K562 (cell line): ENCODE measurements around the gene PPIL6. TPM values are rescaled to one million over a fixed set of nuclear protein-coding genes. Genes with fewer than 3 reads are reported as not detected.
A peak's percentile ranks its signal among the peaks of the same experiment; 100 is the strongest.

ENCODE experiments used
- ATAC-seq: fragments of 200-7000 bp; cut with Tn5 transposase; 3 replicates; pipeline ENCODE4 v1.9.1; 2020; ENCODE audit warnings: moderate library complexity
- BruUV-seq: library from RNA; stranded (reverse); fragments of 400-500 nt; replicated peaks from 2 replicates; lab custom pipeline; 2021; lab: Mats Ljungman, UMichigan
- CTCF ChIA-PET: fragments of 300-600 bp; formaldehyde crosslinking; extraction: SDS; loops from one replicate; lab custom pipeline; 2021; ENCODE audit warnings: low intra/inter-chr PET ratio; lab: Yijun Ruan, JAX
- POLR2A ChIA-PET: fragments of 300-600, 350-650 bp; sonication (Branson Sonifier 250); formaldehyde crosslinking; extraction: SDS; loops from one replicate; lab custom pipeline; 2021; ENCODE audit warnings: antibody characterized with exemption, inconsistent platforms; lab: Yijun Ruan, JAX
- DNase-seq, 4 experiments: peaks; one replicate each; pipeline versions ENCODE4 v3.0.0 to v3.0.0-alpha.2; 2011 to 2018; ENCODE audit warnings: low spot score in 3 of 4, mixed read lengths in 3 of 4; ENCODE audit errors: extremely low read depth in 1 of 4
- FAIRE-seq: peaks from 2 replicates; lab custom pipeline; 2011; peaks lifted over from hg19 to GRCh38; lab: Jason Lieb, UNC
- H2AFZ ChIP-seq: 2 replicates; pipeline ENCODE4 v1.6.0; 2011; ENCODE audit warnings: low read depth, low read length, control low read depth, inconsistent platforms
- H3K27ac ChIP-seq: fragments of 200-600 bp; 3 replicates; pipeline ENCODE4 v1.8.0; 2011; ENCODE audit warnings: low read depth, mild to moderate bottlenecking, control low read depth, inconsistent platforms, low read length, moderate library complexity, mixed read lengths; ENCODE audit errors: extremely low read depth
- H3K27me3 ChIP-seq, 2 experiments: fragments of 300-600 bp in 1 of 2; 2 replicates in 1 of 2; 3 replicates in 1 of 2; pipeline versions ENCODE4 v1.6.0 to v1.8.0; 2011; ENCODE audit warnings: inconsistent platforms in 2 of 2, low read length in 2 of 2, mild to moderate bottlenecking in 1 of 2, mixed read lengths in 1 of 2, moderate library complexity in 1 of 2; ENCODE audit not compliant: control insufficient read depth in 2 of 2, insufficient read depth in 2 of 2
- H3K36me3 ChIP-seq: fragments of 300-600 bp; 3 replicates; pipeline ENCODE4 v1.8.0; 2011; ENCODE audit warnings: mild to moderate bottlenecking, low read length, inconsistent platforms; ENCODE audit not compliant: control insufficient read depth, insufficient read depth
- H3K4me1 ChIP-seq, 2 experiments: fragments of 200-600 bp in 1 of 2; replicated peaks in 1 of 2; 2 replicates in 1 of 2; 3 replicates in 1 of 2; pipeline versions ENCODE4 v1.5.1 to v1.8.0; 2011; ENCODE audit warnings: inconsistent platforms in 2 of 2, low read length in 2 of 2, mild to moderate bottlenecking in 1 of 2, mixed read lengths in 1 of 2, moderate library complexity in 1 of 2; ENCODE audit not compliant: control insufficient read depth in 2 of 2, insufficient read depth in 2 of 2
- H3K4me2 ChIP-seq: 2 replicates; pipeline ENCODE4 v1.6.1; 2011; ENCODE audit warnings: low read length, control low read depth, inconsistent platforms, mixed read lengths; ENCODE audit not compliant: insufficient read depth
- H3K4me3 ChIP-seq: fragments of 200-600 bp; sonication (generic), shearing (Covaris generic); 2 replicates; pipeline ENCODE4 v1.5.1; 2016; ENCODE audit warnings: control low read depth, inconsistent platforms
- H3K79me2 ChIP-seq: fragments of 200-600 bp; 3 replicates; pipeline ENCODE4 v1.8.0; 2011; ENCODE audit warnings: low read length, inconsistent platforms; ENCODE audit not compliant: control insufficient read depth, insufficient read depth
- H3K9ac ChIP-seq, 2 experiments: 2 replicates each; pipeline versions ENCODE4 v1.6.0 to v1.6.1; 2011; ENCODE audit warnings: low read depth in 2 of 2, low read length in 2 of 2, control low read depth in 1 of 2, inconsistent platforms in 1 of 2, mild to moderate bottlenecking in 1 of 2, mixed read lengths in 1 of 2; ENCODE audit not compliant: insufficient read depth in 1 of 2
- H3K9me1 ChIP-seq: one replicate; pipeline ENCODE4 v1.6.0; 2011; ENCODE audit warnings: inconsistent platforms, mild to moderate bottlenecking, low read length, moderate library complexity; ENCODE audit not compliant: control insufficient read depth, insufficient read depth
- H3K9me3 ChIP-seq: replicated peaks from 2 replicates; pipeline ENCODE4 v1.5.1; 2011; ENCODE audit warnings: low read depth, low read length, inconsistent platforms; ENCODE audit not compliant: control insufficient read depth, insufficient read depth
- H4K20me1 ChIP-seq: replicated peaks from 2 replicates; pipeline ENCODE4 v1.6.1; 2011; ENCODE audit warnings: low read length, inconsistent platforms, mixed read lengths; ENCODE audit not compliant: control insufficient read depth, insufficient read depth
- ZKSCAN8 ChIP-seq: fragments of 200-800 bp; sonication (Bioruptor generic); IDR thresholded peaks from 2 replicates; pipeline ENCODE4 v1.6.1; 2016; ENCODE audit warnings: missing genetic modification characterization, missing compliant biosample characterization
- ZNF217 ChIP-seq: sonication (generic); formaldehyde crosslinking; IDR thresholded peaks from 2 replicates; pipeline ENCODE4 v1.8.0; 2022; ENCODE audit warnings: mild to moderate bottlenecking, missing genetic modification reagents
- ZNF740 ChIP-seq, 3 experiments: fragments of 200-800 bp in 1 of 3; sonication (Bioruptor generic) in 1 of 3; sonication (generic) in 1 of 3; formaldehyde crosslinking in 1 of 3; IDR thresholded peaks; 2 replicates each; pipeline versions ENCODE4 v1.6.1 to v1.8.0; 2016 to 2022; ENCODE audit warnings: mild to moderate bottlenecking in 2 of 3, missing compliant biosample characterization in 2 of 3, missing genetic modification characterization in 2 of 3, missing genetic modification reagents in 1 of 3
- WGBS: fragments of 100-300 bp; shearing (Covaris generic); methylation state at CpG from one replicate; pipeline ENCODE4 v1.1.6; 2016; ENCODE audit warnings: low coverage, mixed read lengths; ENCODE audit not compliant: insufficient coverage; ENCODE audit errors: missing lambda C conversion rate; 5-methylcytosine and 5-hydroxymethylcytosine counted together
- in situ Hi-C: fragments of 300-500 bp; cut with MboI; formaldehyde crosslinking; loops from 4 replicates; pipeline ENCODE4 v1.15.0; 2018; ENCODE audit warnings: inconsistent platforms, mixed read lengths
- intact Hi-C: fragments of 100-400 bp; cut with micrococcal nuclease; formaldehyde crosslinking; loops from 2 replicates; pipeline ENCODE4 v1.14.2; 2022
- polyA plus RNA-seq, 8 experiments: library from polyadenylated mRNA; depleted of rRNA in 4 of 8; stranded (reverse) in 5 of 8; unstranded in 3 of 8; fragments of >200 nt; fragmentation: Nextera tagmentation in 2 of 8; fragmentation: Illumina TruSeq in 1 of 8; extraction: Ambion mirVana in 2 of 8; extraction: Trizol in 1 of 8; gene quantifications; 2 replicates each; pipeline versions ENCODE4 v1.2.1 to v1.2.3, GENCODE V29; 2011 to 2014; ENCODE audit warnings: inconsistent platforms in 1 of 8, missing spikeins in 1 of 8
- total RNA-seq, 7 experiments: library from RNA; depleted of rRNA in 6 of 7; stranded (reverse); fragments of >200 nt in 6 of 7; fragmentation: Illumina TruSeq in 2 of 7; extraction: Trizol in 2 of 7; gene quantifications; 2 replicates each; pipeline versions ENCODE4 v1.2.1 to v1.2.3, GENCODE V29; 2011 to 2021; ENCODE audit warnings: low replicate concordance in 1 of 7

PPIL6 gene
- total and polyA plus RNA-seq, 9 of the 15 experiments (the other 6 are each of a cell fraction or from before 2014, with no cell fraction given) = 0.03 to 0.98 (median 0.41) TPM; not detected in 1

GRCh38 chr6:109342506-109342905 is 97.9 kb downstream of the PPIL6 start (continued):
- TF ChIP-seq ZNF217 = no peak
- TF ChIP-seq, all 486 proteins: peak for 21

GRCh38 chr6:109340811-109341210 is 99.6 kb downstream of the PPIL6 start:
- H3K9me3 ChIP-seq = no peaks in the 10 kb centered on the region
- no peak for ATAC-seq
- WGBS = 69% methylated on average over 4 of the region's 4 CpGs
- no peaks in the 10 kb centered on the region for H3K27me3 ChIP-seq
- DNase-seq = no peak
- no peaks in the 10 kb centered on the region for H3K36me3 ChIP-seq
- CTCF ChIA-PET = no interaction called here
- TF ChIP-seq ZNF740 (CRISPR knock-in tag; IDR thresholded peaks at IDR 0.05) (no peak), ZNF740 (tag; IDR thresholded peaks at IDR 0.05) (no peak), ZKSCAN8 (CRISPR knock-in tag) (0 out of 2 replicates have a peak, but pooled peaks have one; percentile 15)
- H4K20me1 ChIP-seq = no peaks in the 10 kb centered on the region
- H3K27ac ChIP-seq = no peak overlapping the region; the same call in 2 of the 3 replicates
- no peaks in the 10 kb centered on the region for H3K79me2 ChIP-seq
- intact Hi-C loops (loop anchor here (2.0 kb wide), 1 partner anchor 36 kb away; no protein-coding TSS in a partner anchor), in situ Hi-C loops (no loop called here)
- H3K9ac ChIP-seq = peak overlapping the region; percentile 4 to 54; a peak in 3 of 4 replicates
- peak overlapping the region; percentile 46; the same call in 1 of the 2 replicates for H3K4me2 ChIP-seq
- peak overlapping the region; percentile 37 for H2AFZ ChIP-seq
- BruUV-seq = no TSS peak
- no peak overlapping the region for H3K4me3 ChIP-seq
- no peaks in the 10 kb centered on the region for H3K9me1 ChIP-seq
- FAIRE-seq = no peak
- POLR2A ChIA-PET = interaction anchor here (0.7 to 1.4 kb wide), 5 partner anchors 9 to 37 kb away, joined by 3 to 7 read pairs (median 3); no protein-coding TSS in a partner anchor
- H3K4me1 ChIP-seq = peaks cover 27 to 43% of the 10 kb centered on the region in 2 experiments

Other genes with a start within 250 kb of the PPIL6 start
- gene CD164, start 58.2 kb downstream of the PPIL6 start, total RNA-seq (2014; rRNA removed) = 79.5 and 92.7 TPM in 2 replicates
- gene CD164, start 58.2 kb downstream of the PPIL6 start, total RNA-seq (2014; rRNA removed; fragmentation: Illumina TruSeq; extraction: Trizol) = 121 and 134 TPM in 2 replicates
- gene CD164, start 58.2 kb downstream of the PPIL6 start, total RNA-seq (2015; rRNA removed; fragmentation: Illumina TruSeq; extraction: Trizol) = 191 and 199 TPM in 2 replicates
- 164 and 169 TPM in 2 replicates for gene CD164, start 58.2 kb downstream of the PPIL6 start, total RNA-seq (2021)
- gene CD164, start 58.2 kb downstream of the PPIL6 start, polyA plus RNA-seq (2011; rRNA removed) = 317 and 349 TPM in 2 replicates
- gene CD164, start 58.2 kb downstream of the PPIL6 start, polyA plus RNA-seq (2014; fragmentation: Illumina TruSeq; extraction: Trizol) = 186 and 188 TPM in 2 replicates
- gene CD164, start 58.2 kb downstream of the PPIL6 start, polyA plus RNA-seq (2014; fragmentation: Nextera tagmentation; extraction: Ambion mirVana) = 100 to 1,000 TPM; 165 to 179 TPM
- gene CD164, start 58.2 kb downstream of the PPIL6 start, polyA plus RNA-seq (2014; rRNA removed) = 117 and 143 TPM in 2 replicates
- 20.8 and 23.9 TPM in 2 replicates for gene SMPD2, start 96 bp upstream of the PPIL6 start, total RNA-seq (2014; rRNA removed)
- gene SMPD2, start 96 bp upstream of the PPIL6 start, total RNA-seq (2014; rRNA removed; fragmentation: Illumina TruSeq; extraction: Trizol) = 8.8 and 14.5 TPM in 2 replicates
- 16.8 and 18.1 TPM in 2 replicates for gene SMPD2, start 96 bp upstream of the PPIL6 start, total RNA-seq (2015; rRNA removed; fragmentation: Illumina TruSeq; extraction: Trizol)
- 20.4 TPM in 2 replicates for gene SMPD2, start 96 bp upstream of the PPIL6 start, total RNA-seq (2021)
- gene SMPD2, start 96 bp upstream of the PPIL6 start, polyA plus RNA-seq (2011; rRNA removed) = 14.8 and 18.3 TPM in 2 replicates
- 20.5 TPM in 2 replicates for gene SMPD2, start 96 bp upstream of the PPIL6 start, polyA plus RNA-seq (2014; fragmentation: Illumina TruSeq; extraction: Trizol)
- gene SMPD2, start 96 bp upstream of the PPIL6 start, polyA plus RNA-seq (2014; fragmentation: Nextera tagmentation; extraction: Ambion mirVana) = 1 to 10 TPM in 1 of 2 experiments, under 1 TPM in 1; 0.13 to 1.2 TPM
- 19.3 and 21.8 TPM in 2 replicates for gene SMPD2, start 96 bp upstream of the PPIL6 start, polyA plus RNA-seq (2014; rRNA removed)
- 7.0 and 10.5 TPM in 2 replicates for gene MICAL1, start 15.1 kb upstream of the PPIL6 start, total RNA-seq (2014; rRNA removed)
- 3.0 and 3.7 TPM in 2 replicates for gene MICAL1, start 15.1 kb upstream of the PPIL6 start, total RNA-seq (2014; rRNA removed; fragmentation: Illumina TruSeq; extraction: Trizol)
- gene MICAL1, start 15.1 kb upstream of the PPIL6 start, total RNA-seq (2015; rRNA removed; fragmentation: Illumina TruSeq; extraction: Trizol) = 4.6 and 5.3 TPM in 2 replicates
- 11.0 and 12.3 TPM in 2 replicates for gene MICAL1, start 15.1 kb upstream of the PPIL6 start, total RNA-seq (2021)
- 11.5 and 11.6 TPM in 2 replicates for gene MICAL1, start 15.1 kb upstream of the PPIL6 start, polyA plus RNA-seq (2011; rRNA removed)
- 8.4 and 9.0 TPM in 2 replicates for gene MICAL1, start 15.1 kb upstream of the PPIL6 start, polyA plus RNA-seq (2014; fragmentation: Illumina TruSeq; extraction: Trizol)
- gene MICAL1, start 15.1 kb upstream of the PPIL6 start, polyA plus RNA-seq (2014; fragmentation: Nextera tagmentation; extraction: Ambion mirVana) = under 1 TPM; 0.07 to 0.15 TPM
- 11.5 and 15.2 TPM in 2 replicates for gene MICAL1, start 15.1 kb upstream of the PPIL6 start, polyA plus RNA-seq (2014; rRNA removed)
- gene ZBTB24, start 42.6 kb upstream of the PPIL6 start, total RNA-seq (2014; rRNA removed) = 8.3 and 9.3 TPM in 2 replicates
- 13.4 and 13.7 TPM in 2 replicates for gene ZBTB24, start 42.6 kb upstream of the PPIL6 start, total RNA-seq (2014; rRNA removed; fragmentation: Illumina TruSeq; extraction: Trizol)
- 15.8 and 16.7 TPM in 2 replicates for gene ZBTB24, start 42.6 kb upstream of the PPIL6 start, total RNA-seq (2015; rRNA removed; fragmentation: Illumina TruSeq; extraction: Trizol)
- gene ZBTB24, start 42.6 kb upstream of the PPIL6 start, total RNA-seq (2021) = 8.5 TPM in 2 replicates
- gene ZBTB24, start 42.6 kb upstream of the PPIL6 start, polyA plus RNA-seq (2011; rRNA removed) = 3.8 and 4.3 TPM in 2 replicates
- 8.2 and 10.1 TPM in 2 replicates for gene ZBTB24, start 42.6 kb upstream of the PPIL6 start, polyA plus RNA-seq (2014; fragmentation: Illumina TruSeq; extraction: Trizol)
- 1 to 10 TPM; 2.0 to 2.5 TPM for gene ZBTB24, start 42.6 kb upstream of the PPIL6 start, polyA plus RNA-seq (2014; fragmentation: Nextera tagmentation; extraction: Ambion mirVana)
- 5.3 TPM in 2 replicates for gene ZBTB24, start 42.6 kb upstream of the PPIL6 start, polyA plus RNA-seq (2014; rRNA removed)